ENCODE results near the gene MED16.
A peak's percentile ranks its signal among the peaks of the same experiment; 100 is the strongest.

MED16 gene

DNA sequence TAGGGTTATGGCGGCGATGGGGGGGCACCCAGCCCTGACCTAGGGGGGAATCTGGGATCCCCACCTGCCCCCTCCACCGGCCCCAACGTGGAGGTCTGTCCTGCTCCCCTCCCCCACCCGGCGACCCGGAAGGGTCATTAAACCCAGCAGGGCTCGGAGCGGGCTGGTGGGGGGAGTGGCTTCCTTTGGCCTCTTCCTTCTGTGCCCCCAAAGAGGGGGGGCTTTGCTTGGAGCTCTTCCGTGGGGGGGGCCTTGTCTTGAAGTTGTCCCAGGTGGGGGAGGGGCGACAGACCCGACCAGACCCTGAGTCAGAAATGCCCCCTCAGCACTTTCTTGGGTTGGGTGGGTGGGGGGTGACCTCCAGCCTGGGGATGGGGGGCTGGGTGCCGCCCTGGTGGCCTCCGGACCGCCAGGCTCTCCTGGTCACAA is 34.4 kb upstream of the MED16 start:
- H3K4me3 ChIP-seq (replicated peaks; ENCODE audit: low read depth, low read length), result peak overlapping the region; percentile 84
- TF ChIP-seq, protein P1, sequence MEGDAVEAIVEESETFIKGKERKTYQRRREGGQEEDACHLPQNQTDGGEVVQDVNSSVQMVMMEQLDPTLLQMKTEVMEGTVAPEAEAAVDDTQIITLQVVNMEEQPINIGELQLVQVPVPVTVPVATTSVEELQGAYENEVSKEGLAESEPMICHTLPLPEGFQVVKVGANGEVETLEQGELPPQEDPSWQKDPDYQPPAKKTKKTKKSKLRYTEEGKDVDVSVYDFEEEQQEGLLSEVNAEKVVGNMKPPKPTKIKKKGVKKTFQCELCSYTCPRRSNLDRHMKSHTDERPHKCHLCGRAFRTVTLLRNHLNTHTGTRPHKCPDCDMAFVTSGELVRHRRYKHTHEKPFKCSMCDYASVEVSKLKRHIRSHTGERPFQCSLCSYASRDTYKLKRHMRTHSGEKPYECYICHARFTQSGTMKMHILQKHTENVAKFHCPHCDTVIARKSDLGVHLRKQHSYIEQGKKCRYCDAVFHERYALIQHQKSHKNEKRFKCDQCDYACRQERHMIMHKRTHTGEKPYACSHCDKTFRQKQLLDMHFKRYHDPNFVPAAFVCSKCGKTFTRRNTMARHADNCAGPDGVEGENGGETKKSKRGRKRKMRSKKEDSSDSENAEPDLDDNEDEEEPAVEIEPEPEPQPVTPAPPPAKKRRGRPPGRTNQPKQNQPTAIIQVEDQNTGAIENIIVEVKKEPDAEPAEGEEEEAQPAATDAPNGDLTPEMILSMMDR (IDR thresholded peaks at IDR 0.05; ENCODE audit: low read depth, low read length, missing control alignments), result no peak
- no peak for DNase-seq (ENCODE audit: extremely low read depth, low read depth)

DNA sequence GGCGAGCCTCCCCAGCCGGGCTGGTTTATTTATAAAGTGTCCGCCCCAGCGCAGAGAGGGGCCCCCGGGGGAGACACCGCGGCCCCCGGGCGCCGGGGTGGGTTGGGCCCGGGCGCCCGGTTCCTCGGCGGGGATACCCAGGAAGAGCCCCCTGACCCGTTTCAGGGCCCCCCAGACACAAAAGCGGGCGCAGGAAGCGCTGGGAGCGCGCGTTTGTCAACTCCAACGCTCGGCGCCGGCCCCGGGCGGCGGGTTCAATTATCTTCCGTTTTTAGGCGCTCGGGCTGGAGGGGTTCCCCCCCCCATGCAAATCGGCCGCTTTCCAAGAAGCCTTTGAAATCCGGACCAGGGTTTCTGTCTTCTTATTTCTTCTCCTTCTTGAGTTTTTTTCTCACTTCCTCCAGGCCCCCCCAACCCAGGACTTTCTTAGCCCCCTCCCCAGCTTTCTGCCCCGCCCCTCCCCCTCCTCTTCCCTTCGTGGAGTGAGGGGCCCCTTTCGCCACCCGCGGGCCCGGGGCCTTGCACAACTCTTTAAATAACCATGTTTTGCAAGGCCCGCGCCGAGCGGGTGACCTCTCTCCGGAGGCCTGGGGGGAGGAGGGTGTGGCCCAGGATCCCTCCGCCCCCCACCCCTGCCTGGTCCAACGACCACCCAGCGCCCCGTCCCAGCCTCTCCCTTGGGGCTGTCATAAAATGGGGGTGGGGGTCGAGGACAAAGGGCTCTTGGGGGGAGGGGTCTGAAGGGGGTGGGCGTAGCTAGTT is 33.8 kb upstream of the MED16 start:
- H3K4me3 ChIP-seq (replicated peaks; ENCODE audit: low read depth, low read length), result peak overlapping the region; percentile 84
- no peak for DNase-seq (ENCODE audit: extremely low read depth, low read depth)
- TF ChIP-seq, protein P1 (IDR thresholded peaks at IDR 0.05; ENCODE audit: low read depth, low read length, missing control alignments), result no peak

DNA sequence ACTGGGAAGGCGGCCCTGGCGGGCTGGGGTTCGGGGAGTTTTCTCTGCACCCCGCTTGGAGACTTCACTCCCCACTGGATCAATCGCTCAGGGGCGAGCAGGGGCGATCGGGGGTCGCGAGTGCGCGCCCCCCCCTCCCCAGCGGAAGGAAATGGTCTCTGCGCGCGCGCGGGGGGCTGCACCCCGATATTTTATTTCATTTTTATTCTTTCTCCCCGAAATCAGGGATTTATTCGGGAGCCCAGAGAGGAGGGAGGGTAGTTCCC is 33.3 kb upstream of the MED16 start:
- TF ChIP-seq, protein P1 (IDR thresholded peaks at IDR 0.05; ENCODE audit: low read depth, low read length, missing control alignments), result no peak
- DNase-seq (ENCODE audit: extremely low read depth, low read depth), result no peak
- peak overlapping the region; percentile 84 for H3K4me3 ChIP-seq (replicated peaks; ENCODE audit: low read depth, low read length)

DNA sequence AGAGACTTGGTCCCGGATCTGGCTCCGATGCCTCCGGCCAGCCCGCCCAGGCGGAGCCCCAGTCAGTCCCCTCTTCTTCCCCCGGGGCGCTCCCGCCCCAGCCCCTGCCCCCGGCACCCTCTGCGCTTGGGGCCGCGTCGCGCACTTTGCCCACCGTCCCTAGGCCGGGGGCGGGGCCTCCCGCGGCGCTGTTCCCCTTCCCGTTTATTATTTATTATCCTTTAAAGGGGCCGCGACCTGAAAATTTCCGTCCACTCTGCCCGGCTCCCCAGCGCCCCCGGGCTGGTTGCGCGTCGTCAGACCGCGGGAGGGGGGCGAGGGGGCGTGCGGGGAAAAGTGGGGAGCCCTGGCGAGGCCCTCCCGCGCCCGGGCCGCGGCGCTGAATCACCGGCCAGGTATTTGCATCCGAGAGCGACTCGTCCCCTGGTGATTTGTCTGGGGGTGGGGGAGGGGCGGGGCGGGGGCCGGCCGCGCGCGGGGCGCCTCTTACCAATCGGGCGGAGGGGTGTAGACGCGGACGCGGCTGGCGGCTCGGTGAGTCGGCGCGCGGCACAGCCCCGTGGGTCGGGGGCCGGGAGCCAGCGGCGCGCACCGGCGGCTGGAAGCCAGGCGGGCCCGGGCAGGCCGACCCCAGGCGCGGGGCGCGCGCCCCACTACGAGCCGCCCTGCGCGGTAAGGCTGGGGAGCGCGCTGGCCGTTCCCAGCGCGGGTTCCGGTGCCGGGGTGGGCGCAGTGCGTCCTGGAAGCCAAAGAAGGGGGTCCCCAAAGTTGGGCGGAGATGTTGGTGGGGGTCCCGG is 32.7 kb upstream of the MED16 start, which contains the start of gene ARID3A:
ARID3A (plus strand) TSS at position 510 of the 797 bp plus-strand sequence. CDS start 3,494 bp downstream, outside the sequence.
- TF ChIP-seq, protein P1 (IDR thresholded peaks at IDR 0.05; ENCODE audit: low read depth, low read length, missing control alignments), result no peak
- H3K4me3 ChIP-seq (replicated peaks; ENCODE audit: low read depth, low read length), result peak within 1 kb of the TSS; percentile 84
- peak; percentile 61 for DNase-seq (ENCODE audit: extremely low read depth, low read depth)

DNA sequence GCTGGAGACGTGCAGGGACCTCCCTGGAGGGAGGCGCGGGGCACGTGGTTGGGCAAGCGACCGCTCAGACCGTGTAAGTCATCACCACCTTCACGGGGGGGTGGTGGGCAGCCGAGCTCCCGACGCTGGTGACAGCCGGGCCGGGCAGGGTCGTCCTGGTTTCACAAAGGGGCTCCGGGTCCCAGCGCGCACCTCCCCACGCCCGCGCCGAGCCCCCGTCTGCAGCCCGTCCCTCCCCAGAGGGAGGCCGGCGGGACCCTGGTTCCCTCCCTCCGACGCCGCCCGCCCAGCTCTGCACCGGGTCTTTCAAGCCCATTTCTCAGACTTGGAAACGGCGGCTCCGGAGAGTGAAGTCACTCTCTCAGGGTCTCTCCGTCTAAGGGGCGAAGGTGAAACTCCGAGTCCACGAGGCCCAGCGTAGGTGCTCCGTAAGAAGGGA is 32.1 kb upstream of the MED16 start:
- DNase-seq (ENCODE audit: extremely low read depth, low read depth), result peak; percentile 41
- TF ChIP-seq, protein P1 (IDR thresholded peaks at IDR 0.05; ENCODE audit: low read depth, low read length, missing control alignments), result no peak
- H3K4me3 ChIP-seq (replicated peaks; ENCODE audit: low read depth, low read length), result peak overlapping the region; percentile 84

DNA sequence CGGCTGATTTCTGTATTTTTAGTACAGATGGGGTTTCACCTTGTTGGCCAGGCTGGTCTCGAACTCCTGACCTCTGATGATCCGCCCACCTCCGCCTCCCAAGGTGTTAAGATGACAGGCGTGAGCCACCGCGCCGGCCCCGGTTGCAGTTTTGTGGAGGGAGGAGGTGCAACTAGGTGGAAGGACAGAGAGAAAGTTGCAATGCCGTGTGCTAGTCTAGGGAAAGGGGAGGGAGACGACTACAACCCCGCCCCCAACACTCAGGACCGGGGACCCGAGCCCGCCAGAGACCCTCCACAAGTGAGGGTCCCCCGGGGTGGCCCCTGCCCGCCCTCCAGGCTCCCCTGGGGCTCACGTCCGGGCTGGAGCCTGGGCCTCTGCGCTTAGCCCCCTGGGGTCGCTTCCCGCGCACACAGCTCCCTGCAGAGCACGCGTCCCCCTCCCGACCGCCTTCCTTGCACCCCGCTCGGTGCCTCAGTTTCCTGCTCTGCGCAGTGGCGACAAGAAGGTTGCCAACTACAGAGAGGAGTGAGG is 31.6 kb upstream of the MED16 start:
- DNase-seq (ENCODE audit: extremely low read depth, low read depth), result no peak

More for the DNA sequence above, 31.6 kb upstream of the MED16 start:
- peak overlapping the region; percentile 84 for H3K4me3 ChIP-seq (replicated peaks; ENCODE audit: low read depth, low read length)
- TF ChIP-seq, protein P1 (IDR thresholded peaks at IDR 0.05; ENCODE audit: low read depth, low read length, missing control alignments), result no peak
